T-helper 1 cell treated with Interleukin-12 subunit alpha and Interleukin-12 subunit beta and Interleukin-4 antibody, amounts not matched to agents 30 μg/mL and 1 μg/mL, for 36 hours (primary cell): ENCODE measurements around the gene BLVRB.
"Not testable (repeated sequence)": the region's sequence is repeated elsewhere in the genome, so short reads cannot be mapped to it uniquely, and the experiment has no call there.

Source experiments
- H3K27ac Mint-ChIP-seq: one replicate; pipeline ENCODE4 v1.8.0; 2021; ENCODE audit warnings: mild to moderate bottlenecking, mixed read lengths
- H3K27me3 Mint-ChIP-seq: one replicate; pipeline ENCODE4 v1.8.0; 2021; ENCODE audit warnings: low read depth, mixed read lengths
- H3K36me3 Mint-ChIP-seq: one replicate; pipeline ENCODE4 v1.8.0; 2021; ENCODE audit warnings: low read depth, mixed read lengths
- H3K4me1 Mint-ChIP-seq: one replicate; pipeline ENCODE4 v1.8.0; 2021; ENCODE audit warnings: low read depth, mixed read lengths
- H3K4me3 Mint-ChIP-seq: one replicate; pipeline ENCODE4 v1.8.0; 2021; ENCODE audit warnings: mild to moderate bottlenecking, moderate library complexity, mixed read lengths
- H3K9me3 Mint-ChIP-seq: one replicate; pipeline ENCODE4 v1.8.0; 2021; ENCODE audit warnings: mixed read lengths

BLVRB gene

DNA sequence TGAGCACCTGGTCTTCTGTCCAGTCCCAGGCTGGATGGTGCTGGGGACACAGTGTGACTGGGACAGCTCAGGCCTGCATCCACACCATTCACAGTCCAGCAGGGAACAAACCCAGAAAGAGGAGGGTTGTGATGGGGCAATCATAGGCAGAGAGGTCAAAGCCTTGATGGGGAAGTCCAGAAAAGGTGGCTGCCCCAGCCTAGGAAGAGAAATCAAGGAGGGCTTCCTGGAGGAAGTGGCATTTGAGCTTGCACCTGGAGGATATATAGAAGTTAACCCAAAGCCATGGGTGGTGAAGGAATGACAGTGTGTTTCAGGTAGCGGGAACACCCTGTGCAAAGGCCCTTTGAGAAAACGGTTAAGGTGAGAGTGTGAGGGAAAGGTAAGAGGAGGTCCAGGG is 49.8 kb downstream of the BLVRB start:
- Mint-ChIP-seq H3K9me3 (no peaks in the 10 kb centered on the region), H3K27me3 (peaks cover 2% of the 10 kb centered on the region), H3K36me3 (no peaks in the 10 kb centered on the region), H3K27ac (peak overlapping the region; percentile 20), H3K4me3 (no peak overlapping the region), H3K4me1 (peaks cover 33% of the 10 kb centered on the region)

DNA sequence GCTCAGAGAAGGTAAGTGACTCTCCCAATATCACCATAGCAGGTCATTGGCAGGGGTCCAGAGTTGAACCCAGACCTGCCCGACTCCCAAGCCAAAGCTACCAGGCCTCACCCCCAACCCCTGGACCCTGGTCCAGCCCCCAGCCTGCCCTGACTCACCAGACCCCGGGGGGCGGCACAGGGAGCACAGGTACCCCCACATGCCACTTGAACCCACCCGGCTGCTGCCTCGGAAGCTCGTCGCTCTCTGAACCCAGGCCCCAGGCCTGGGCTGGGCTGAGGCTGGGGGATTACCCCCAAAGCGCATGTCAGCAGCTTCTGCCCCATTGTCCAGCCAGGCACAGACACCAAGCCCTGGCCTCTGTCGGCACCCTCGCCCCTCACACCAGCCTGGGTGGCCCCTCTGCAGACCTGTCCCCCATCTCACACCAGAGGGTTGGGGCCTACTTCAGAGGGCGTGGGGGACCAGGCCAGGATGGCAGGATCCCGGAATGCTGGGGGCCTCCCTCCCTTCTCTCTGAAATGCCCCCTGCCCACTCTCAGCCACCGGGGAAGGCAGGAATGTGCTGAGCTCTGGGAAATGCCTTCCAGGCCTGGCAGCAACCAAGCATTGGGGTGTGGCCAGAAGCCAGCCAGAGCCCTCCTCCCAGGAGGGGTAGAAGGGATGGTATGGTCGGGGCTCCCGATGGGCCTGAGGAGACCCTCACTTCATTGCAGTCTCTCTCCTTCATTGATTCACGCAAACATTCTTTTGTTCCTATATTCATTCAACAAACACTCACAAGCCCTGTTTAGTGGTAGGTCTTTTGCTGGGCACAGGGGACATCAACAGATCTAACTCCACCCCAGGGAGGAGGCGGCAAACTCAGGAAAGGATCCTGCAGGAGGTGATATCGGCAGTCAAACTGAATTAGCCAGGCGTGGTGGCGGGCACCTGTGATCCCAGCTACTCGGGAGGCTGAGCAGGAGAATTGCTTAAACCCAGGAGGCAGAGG is 50.7 kb downstream of the BLVRB start:
- H3K27me3 Mint-ChIP-seq: peaks cover 2% of the 10 kb centered on the region
- no peaks in the 10 kb centered on the region for H3K9me3 Mint-ChIP-seq
- no peaks in the 10 kb centered on the region for H3K36me3 Mint-ChIP-seq
- no peak overlapping the region for H3K4me3 Mint-ChIP-seq
- H3K4me1 Mint-ChIP-seq: peaks cover 31% of the 10 kb centered on the region
- no peak overlapping the region for H3K27ac Mint-ChIP-seq

DNA sequence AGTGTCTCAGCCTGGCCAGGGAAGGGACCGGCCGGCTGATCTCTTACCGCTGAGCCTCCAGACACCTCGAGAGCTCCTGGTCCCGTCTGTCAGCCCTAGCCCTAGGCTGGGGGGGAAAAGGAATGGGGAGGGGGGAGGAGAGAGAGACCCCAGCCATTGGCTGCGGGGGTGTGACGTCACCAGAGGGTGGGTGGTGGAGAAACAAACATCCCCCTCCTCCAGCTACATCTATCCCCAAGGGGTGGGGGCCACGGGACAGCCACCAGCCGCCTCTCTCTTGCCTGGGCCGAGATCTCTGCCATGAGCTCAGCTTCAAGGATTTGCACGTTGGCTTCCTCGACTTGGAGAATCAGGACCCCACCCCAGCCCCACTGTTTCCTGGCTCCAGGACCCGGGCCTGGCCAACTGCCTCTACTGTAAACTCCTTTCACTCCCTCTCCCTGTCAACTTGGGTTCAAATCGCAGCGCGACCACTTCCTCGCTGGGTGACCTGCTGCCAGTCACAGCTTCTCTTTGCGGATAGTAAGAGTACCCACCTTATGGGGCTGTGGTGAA is 52.2 kb downstream of the BLVRB start, which contains the start of gene PRX:
Gene PRX (minus strand): TSS at position 88 of the 555 bp plus-strand sequence. CDS start 5,446 bp downstream, outside the sequence.
- Mint-ChIP-seq H3K27ac (no peak within 1 kb of the TSS), H3K27me3 (peaks cover 2% of the 10 kb centered on the region), H3K4me1 (peaks cover 22% of the 10 kb centered on the region), H3K36me3 (no peaks in the 10 kb centered on the region), H3K4me3 (no peak within 1 kb of the TSS), H3K9me3 (no peaks in the 10 kb centered on the region)

DNA sequence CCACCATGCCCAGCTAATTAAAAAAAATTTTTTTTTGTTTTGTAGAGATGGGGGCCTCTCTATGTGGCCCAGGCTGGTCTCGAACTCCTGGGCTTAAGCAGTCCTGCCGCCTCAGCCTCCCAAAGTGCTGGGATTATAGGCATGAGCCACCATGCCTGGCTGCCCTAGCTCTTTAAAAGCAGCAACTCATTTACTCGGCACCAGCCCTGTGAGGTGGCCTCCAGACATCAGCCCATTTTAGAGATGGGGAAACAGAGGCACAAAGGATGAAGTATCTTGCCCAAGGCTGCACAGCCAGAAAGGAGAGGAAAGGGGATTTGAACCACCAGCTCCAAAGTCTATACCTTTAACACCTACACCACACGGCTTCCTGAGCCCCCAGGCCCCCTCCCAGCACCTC is 52.7 kb downstream of the BLVRB start:
- Mint-ChIP-seq H3K4me3 (no peak overlapping the region), H3K36me3 (no peaks in the 10 kb centered on the region), H3K27me3 (peaks cover 2% of the 10 kb centered on the region), H3K4me1 (peaks cover 21% of the 10 kb centered on the region), H3K9me3 (no peaks in the 10 kb centered on the region), H3K27ac (no peak overlapping the region)

DNA sequence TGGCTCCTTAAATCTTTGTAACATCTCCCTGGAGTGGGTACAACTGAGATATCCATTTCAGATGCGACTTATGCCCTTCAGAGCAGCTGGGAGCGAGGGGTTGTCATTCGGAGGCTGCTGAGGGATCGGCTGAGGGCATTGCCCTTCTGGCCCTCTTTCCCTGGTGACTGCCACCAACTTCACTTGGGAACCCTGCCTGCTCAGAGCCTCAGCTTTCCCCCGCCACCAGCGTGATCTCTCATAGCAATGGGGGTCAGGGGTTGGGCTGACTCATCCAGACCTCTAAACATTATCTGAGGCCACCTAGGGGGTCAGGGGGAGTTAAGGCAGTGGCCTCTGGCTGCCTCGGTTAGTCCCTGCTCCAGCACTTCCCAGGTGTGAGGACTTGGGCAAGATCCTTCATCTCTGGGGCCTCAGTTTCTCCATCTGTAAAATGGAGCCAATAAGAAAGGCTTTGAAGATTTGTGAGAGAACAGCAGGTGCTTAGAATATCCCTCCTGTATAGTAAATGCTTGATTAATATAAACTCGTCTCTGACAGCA is 53.5 kb downstream of the BLVRB start:
- Mint-ChIP-seq H3K4me1 (peaks cover 18% of the 10 kb centered on the region), H3K9me3 (no peaks in the 10 kb centered on the region), H3K36me3 (no peaks in the 10 kb centered on the region), H3K27me3 (peaks cover 2% of the 10 kb centered on the region), H3K27ac (no peak overlapping the region), H3K4me3 (no peak overlapping the region)

DNA sequence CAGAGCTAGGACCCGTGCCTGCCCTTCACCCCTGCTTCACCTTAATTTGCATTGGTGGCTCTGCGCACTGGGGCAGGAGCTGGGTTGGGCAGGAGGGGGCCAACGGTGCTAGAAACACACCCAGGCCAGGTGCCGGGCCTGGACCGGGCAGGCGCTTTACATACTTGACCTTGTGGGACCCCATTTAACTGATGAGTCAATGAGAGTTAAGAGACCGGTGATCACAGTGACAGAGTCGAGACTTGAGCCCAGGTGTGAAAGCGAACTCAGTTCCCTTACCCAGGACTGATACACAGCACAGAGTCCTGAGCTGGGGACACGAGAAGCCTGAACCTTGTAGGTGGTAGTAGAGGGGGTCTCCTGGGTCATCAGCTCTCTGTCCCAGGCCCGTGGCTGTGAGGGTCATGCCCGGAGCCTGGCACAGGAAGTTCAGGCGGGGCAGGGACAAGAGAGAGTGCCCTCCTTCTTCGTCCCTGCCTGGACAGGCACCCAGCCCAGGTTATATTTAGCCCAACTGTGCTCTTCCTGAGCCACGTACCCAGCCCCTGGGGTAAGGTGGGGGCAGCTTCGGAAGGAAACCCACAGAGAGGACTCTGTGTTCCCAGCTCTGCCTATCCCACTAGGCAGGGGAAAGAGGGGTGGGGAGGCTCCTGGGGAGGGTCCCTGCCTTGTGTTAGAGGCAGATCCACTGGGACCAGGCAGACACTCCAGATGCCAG is 54.3 kb downstream of the BLVRB start:
- Mint-ChIP-seq H3K4me3 (no peak overlapping the region), H3K36me3 (no peaks in the 10 kb centered on the region), H3K27me3 (peaks cover 2% of the 10 kb centered on the region), H3K27ac (no peak overlapping the region), H3K4me1 (peaks cover 14% of the 10 kb centered on the region), H3K9me3 (no peaks in the 10 kb centered on the region)

DNA sequence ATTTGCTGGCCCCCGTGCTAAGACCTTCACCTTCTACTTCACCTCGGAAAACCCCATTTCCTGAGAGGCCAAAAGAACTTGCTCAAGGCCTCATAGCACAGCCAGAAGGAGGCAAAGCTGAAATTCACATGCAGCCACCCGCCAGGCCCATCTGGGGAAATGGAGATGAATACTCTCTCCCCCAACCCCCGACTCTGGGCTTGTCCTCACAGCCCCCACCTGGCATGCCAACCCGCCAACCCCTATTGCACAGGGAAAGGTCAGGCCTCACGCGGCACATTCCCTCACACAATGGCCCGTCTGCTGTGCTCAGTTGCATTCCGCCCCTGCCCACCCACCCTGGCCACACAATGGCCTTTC is 55.5 kb downstream of the BLVRB start:
- Mint-ChIP-seq H3K4me1 (peaks cover 10% of the 10 kb centered on the region), H3K27me3 (peaks cover 2% of the 10 kb centered on the region), H3K36me3 (no peaks in the 10 kb centered on the region), H3K4me3 (no peak overlapping the region), H3K9me3 (no peaks in the 10 kb centered on the region), H3K27ac (no peak overlapping the region)

DNA sequence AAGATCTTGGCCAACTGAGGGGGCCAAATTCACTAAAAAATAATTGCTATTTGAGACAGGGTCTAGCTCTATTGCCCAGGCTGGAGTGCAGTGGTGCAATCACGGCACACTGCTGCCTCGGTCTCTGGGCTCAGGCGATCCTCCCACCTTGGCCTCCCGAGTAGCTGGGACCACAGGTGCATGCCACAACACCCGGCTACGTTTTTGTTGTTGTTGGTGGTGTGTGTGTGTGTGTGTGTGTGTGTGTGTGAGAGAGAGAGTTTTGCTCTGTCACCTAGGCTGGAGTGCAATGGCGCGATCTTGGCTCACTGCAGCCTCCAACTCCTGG is 57.0 kb downstream of the BLVRB start:
- H3K4me1 Mint-ChIP-seq: peaks cover 11% of the 10 kb centered on the region
- not testable (repeated sequence) for H3K4me3 Mint-ChIP-seq, H3K36me3 Mint-ChIP-seq, H3K9me3 Mint-ChIP-seq, H3K27me3 Mint-ChIP-seq, H3K27ac Mint-ChIP-seq

DNA sequence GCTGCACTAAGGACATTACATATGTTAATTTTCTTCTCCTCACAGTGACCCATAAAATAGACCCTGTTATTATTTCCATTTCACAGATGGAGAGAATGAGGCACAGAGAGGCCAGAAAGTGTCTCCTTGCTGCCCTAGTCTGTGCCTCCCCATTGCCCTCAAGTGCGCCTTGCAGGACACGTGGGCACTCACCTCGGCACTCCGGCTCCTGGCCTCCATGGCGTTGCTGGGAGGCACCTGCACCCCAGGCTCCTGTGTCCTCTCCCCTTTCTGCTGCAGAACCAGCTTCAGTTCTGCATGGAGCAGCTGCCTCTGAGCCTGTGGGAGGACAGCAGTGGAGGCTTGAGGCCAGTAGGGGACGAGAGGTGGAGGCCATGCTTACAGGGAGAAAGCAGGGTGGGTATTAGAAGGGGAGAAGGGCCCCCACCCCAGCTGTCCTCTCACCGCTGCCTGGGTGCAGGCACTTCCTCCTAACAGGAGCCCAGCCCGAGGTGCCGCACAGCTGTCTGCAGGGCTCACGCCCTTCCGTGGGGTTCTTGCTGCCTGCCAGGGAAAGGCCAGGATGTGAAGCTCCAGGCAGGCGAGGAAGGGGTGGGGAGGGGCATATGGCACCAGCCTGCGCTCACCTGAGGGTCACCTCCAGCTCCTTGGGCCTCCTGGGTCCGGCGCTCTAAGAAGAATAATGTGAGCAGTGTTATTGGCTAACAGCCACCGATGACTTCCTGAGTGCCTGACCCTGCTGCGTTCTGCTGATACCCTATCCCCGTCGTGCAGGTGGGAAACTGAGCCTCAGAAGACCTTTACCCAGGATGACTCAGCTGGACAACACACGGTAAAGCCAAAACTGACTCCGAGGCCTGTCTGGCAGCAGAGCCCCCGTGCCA is 57.6 kb downstream of the BLVRB start:
- Mint-ChIP-seq H3K9me3 (no peaks in the 10 kb centered on the region), H3K36me3 (no peaks in the 10 kb centered on the region), H3K27ac (no peak overlapping the region), H3K4me3 (no peak overlapping the region), H3K4me1 (peaks cover 14% of the 10 kb centered on the region), H3K27me3 (peaks cover 2% of the 10 kb centered on the region)

DNA sequence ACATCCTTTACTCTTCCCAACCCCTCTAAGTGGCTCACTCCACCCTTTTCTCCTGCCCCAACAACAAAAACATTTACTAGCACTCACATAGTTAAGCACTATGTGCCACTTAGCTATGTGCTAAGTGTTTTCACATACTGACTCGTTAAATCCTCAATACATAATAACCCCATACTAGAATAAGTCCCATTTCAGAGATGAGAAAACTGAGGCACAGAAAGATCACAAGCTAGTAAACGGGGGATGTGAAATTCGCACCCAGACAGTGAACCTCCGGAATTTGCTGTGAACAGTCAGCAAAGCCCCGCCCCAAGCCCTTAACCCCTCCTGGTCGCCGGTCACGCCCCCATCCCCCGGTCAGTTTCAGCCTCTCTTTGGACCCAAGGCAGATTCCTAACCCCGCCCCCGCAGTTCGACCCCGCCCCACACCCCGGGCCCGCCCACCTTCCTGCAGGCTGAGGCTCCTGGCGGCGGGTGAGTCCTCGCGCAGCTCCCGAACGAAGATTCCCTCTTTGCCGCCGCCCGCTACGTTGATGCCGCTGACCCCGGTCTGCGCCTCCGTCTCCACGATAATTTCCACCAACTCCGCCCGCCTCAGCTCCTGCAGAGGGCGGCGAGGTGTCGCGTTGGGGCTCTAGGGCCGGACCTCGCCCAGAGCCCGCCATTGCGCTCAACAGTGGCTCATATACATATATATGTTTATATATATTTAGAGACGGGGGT is 62.1 kb downstream of the BLVRB start:
- H3K9me3 Mint-ChIP-seq: no peaks in the 10 kb centered on the region
- H3K4me1 Mint-ChIP-seq: peaks cover 22% of the 10 kb centered on the region
- H3K36me3 Mint-ChIP-seq: no peaks in the 10 kb centered on the region
- peaks cover 9% of the 10 kb centered on the region for H3K27me3 Mint-ChIP-seq
- H3K4me3 Mint-ChIP-seq: peak overlapping the region; percentile 95
- H3K27ac Mint-ChIP-seq: peak overlapping the region; percentile 88

DNA sequence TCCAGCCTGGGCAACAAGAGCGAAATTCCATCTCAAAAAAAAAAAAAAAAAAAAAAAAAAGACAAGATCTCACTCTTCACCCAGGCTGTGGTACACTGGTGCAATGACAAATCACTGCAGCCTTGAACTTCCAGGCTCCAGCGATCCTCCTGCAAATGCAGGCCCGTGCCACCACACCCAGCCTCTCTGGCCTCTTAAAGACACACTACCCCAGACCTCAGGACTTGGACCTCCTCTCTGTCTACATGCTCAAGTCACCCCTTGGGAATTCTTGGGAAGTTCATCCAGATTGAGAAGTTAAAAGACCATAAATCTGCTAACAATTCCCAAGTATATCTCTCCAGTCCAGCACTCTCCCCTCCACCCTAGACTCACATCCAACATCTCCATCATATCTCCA is 65.0 kb downstream of the BLVRB start:
- no peak overlapping the region for H3K27ac Mint-ChIP-seq
- peaks cover 9% of the 10 kb centered on the region for H3K27me3 Mint-ChIP-seq
- no peak overlapping the region for H3K4me3 Mint-ChIP-seq
- peaks cover 14% of the 10 kb centered on the region for H3K4me1 Mint-ChIP-seq
- no peaks in the 10 kb centered on the region for H3K36me3 Mint-ChIP-seq
- H3K9me3 Mint-ChIP-seq: no peaks in the 10 kb centered on the region

DNA sequence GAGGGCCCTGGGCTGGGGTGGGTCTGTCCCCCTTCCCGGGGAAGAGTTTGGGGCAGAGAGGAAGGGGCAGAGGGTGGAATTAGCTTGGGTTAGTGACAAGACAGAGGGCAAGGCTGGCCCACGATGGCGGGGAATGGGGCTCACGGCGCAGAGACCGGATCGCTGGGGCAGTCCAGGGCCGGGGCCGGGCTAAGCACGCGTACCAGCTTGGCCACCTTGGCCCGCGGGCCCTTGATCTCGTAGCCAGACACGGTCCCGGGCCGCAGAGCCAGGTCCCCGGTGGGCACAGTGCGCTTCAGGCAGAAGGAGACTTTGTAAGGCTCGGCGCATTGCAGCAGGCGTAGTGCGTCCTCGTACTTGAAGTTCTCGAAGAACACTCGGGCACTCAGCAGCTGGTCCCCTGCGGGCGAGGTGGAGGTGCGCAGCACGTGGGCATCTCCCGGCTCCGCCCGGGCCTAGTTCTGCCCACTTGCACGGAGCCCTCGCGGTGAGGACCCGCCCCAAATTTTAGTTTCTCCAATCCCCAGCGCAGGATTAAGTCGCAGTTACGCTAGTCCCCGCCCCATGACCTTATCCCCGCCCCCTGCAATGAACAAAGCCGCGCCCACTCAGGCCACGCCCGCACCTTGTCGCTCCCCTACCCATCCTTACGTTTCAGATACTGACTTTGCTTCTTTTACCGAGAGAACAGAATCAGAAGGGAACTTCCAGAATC is 67.0 kb downstream of the BLVRB start:
- Mint-ChIP-seq H3K9me3 (no peaks in the 10 kb centered on the region), H3K27ac (no peak overlapping the region), H3K27me3 (peaks cover 9% of the 10 kb centered on the region), H3K4me1 (peaks cover 13% of the 10 kb centered on the region), H3K4me3 (no peak overlapping the region), H3K36me3 (no peaks in the 10 kb centered on the region)
